ENCODE data around the gene CTDNEP1.

DNA sequence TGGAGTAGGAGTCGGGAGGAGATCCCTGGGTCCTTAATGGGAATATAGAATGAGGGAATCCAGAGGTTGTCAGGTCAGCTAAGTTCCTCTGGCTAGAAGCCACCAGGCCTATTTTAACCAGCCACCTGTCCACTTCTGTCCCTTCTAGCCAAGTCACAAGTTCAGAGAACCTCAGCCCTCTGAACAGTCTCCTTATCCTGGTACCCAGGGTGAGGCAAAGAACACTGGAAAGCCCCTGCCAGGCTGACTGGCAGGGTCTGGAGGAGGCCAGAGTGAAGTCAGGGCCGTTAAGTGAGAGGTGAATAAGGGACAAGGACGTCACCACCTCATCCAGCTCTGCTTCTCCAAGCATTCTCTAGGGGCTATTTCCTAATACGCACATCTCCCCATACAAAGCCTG, 2.7 kb downstream of the CTDNEP1 start:
- TF ChIP-seq, protein P1, sequence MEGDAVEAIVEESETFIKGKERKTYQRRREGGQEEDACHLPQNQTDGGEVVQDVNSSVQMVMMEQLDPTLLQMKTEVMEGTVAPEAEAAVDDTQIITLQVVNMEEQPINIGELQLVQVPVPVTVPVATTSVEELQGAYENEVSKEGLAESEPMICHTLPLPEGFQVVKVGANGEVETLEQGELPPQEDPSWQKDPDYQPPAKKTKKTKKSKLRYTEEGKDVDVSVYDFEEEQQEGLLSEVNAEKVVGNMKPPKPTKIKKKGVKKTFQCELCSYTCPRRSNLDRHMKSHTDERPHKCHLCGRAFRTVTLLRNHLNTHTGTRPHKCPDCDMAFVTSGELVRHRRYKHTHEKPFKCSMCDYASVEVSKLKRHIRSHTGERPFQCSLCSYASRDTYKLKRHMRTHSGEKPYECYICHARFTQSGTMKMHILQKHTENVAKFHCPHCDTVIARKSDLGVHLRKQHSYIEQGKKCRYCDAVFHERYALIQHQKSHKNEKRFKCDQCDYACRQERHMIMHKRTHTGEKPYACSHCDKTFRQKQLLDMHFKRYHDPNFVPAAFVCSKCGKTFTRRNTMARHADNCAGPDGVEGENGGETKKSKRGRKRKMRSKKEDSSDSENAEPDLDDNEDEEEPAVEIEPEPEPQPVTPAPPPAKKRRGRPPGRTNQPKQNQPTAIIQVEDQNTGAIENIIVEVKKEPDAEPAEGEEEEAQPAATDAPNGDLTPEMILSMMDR (IDR thresholded peaks at IDR 0.05; ENCODE audit: insufficient read depth, low read length, poor library complexity, severe bottlenecking), result no peak
- TF ChIP-seq EZH2phosphoT487 (conservative IDR thresholded peaks at IDR 0.05; ENCODE audit: low read length), result no peak
